Esophagus squamous epithelium (tissue), 4 donors: ENCODE data around the gene MYH8.

Experiments
- POLR2A ChIP-seq, 4 donors: fragments of 450-650 bp; IDR thresholded peaks; one replicate each; pipeline ENCODE4 v1.6.1; 2017; ENCODE audit warnings: antibody characterized with exemption in 4 of 4, mild to moderate bottlenecking in 4 of 4, moderate library complexity in 3 of 4
- TF ChIP-seq, protein P1 (sequence below), 6 experiments: fragments of 450-650 bp in 4 of 6; fragments of 200-600 bp in 2 of 6; sonication (generic) in 2 of 6; IDR thresholded peaks; one replicate each; pipeline ENCODE4 v1.5.1; 2016 to 2019; ENCODE audit warnings: antibody characterized with exemption in 6 of 6, mild to moderate bottlenecking in 4 of 6, moderate library complexity in 4 of 6

DNA sequence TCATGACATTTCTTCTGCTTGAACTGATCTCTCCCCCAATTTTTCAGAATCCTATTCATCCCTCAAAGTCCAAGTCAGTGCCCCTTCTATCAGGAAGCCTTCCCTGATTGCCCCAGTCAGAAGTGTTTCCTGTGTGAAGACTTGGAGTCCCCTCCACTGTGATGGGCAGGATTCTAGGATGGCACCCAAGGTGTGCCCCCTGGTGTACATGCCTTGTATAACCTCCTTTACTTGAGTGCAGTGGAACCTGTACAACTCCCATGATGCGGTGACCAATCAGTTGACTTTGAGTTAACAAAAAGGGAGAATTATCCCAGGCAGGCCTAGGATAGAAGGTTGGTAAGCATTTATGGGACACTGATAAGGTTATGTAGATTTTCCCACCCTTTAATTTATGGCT, 72.3 kb downstream of the MYH8 start:
- TF ChIP-seq, protein P1, sequence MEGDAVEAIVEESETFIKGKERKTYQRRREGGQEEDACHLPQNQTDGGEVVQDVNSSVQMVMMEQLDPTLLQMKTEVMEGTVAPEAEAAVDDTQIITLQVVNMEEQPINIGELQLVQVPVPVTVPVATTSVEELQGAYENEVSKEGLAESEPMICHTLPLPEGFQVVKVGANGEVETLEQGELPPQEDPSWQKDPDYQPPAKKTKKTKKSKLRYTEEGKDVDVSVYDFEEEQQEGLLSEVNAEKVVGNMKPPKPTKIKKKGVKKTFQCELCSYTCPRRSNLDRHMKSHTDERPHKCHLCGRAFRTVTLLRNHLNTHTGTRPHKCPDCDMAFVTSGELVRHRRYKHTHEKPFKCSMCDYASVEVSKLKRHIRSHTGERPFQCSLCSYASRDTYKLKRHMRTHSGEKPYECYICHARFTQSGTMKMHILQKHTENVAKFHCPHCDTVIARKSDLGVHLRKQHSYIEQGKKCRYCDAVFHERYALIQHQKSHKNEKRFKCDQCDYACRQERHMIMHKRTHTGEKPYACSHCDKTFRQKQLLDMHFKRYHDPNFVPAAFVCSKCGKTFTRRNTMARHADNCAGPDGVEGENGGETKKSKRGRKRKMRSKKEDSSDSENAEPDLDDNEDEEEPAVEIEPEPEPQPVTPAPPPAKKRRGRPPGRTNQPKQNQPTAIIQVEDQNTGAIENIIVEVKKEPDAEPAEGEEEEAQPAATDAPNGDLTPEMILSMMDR (IDR thresholded peaks at IDR 0.05): peak in 1 of 6 experiments; percentile 31
- TF ChIP-seq POLR2A (IDR thresholded peaks at IDR 0.05): no peak
